HEK293 (cell line): ENCODE results near the gene SYNGAP1.

Source experiments
- CTCF ChIA-PET: fragments of 350-600 bp; formaldehyde crosslinking; extraction: SDS; loops from one replicate; lab custom pipeline; 2021; ENCODE audit warnings: antibody characterized with exemption; lab: Yijun Ruan, JAX
- POLR2A ChIA-PET: fragments of 300-600 bp; formaldehyde crosslinking; extraction: SDS; loops from one replicate; lab custom pipeline; 2020; ENCODE audit warnings: antibody characterized with exemption, inconsistent platforms; lab: Yijun Ruan, JAX
- H3K27ac ChIP-seq: fragments of 200-500 bp; sonication (Bioruptor generic); 2 replicates; pipeline ENCODE4 v1.5.1; 2014; ENCODE audit warnings: low read depth, low read length, control low read depth, inconsistent platforms; ENCODE audit errors: extremely low read depth
- H3K36me3 ChIP-seq, 2 experiments: fragments of 200-500 bp in 1 of 2; sonication (Bioruptor generic) in 1 of 2; 1 replicate in 1 of 2; 2 replicates in 1 of 2; pipeline ENCODE4 v1.5.1; 2014 to 2017; ENCODE audit warnings: inconsistent platforms in 2 of 2, low read length in 2 of 2; ENCODE audit not compliant: control insufficient read depth in 2 of 2, insufficient read depth in 1 of 2
- H3K4me1 ChIP-seq: fragments of 200-500 bp; sonication (Bioruptor generic); 2 replicates; pipeline ENCODE4 v1.5.1; 2014; ENCODE audit warnings: mild to moderate bottlenecking, low read length, inconsistent platforms; ENCODE audit not compliant: control insufficient read depth, insufficient read depth
- H3K4me3 ChIP-seq: 2 replicates; pipeline ENCODE4 v1.5.1; 2011; ENCODE audit warnings: low read depth, mild to moderate bottlenecking, control low read depth, low read length, moderate library complexity
- H3K9me3 ChIP-seq: fragments of 200-500 bp; sonication (Bioruptor generic); 2 replicates; pipeline ENCODE4 v1.5.1; 2014; ENCODE audit warnings: low read depth, low read length, inconsistent platforms; ENCODE audit not compliant: control insufficient read depth, insufficient read depth
- EGR2 ChIP-seq: fragments of 450-650 bp; formaldehyde crosslinking; IDR thresholded peaks from 2 replicates; pipeline ENCODE4 v1.5.1; 2016; ENCODE audit warnings: low read depth, missing biosample characterization, missing genetic modification characterization
- HOXC10 ChIP-seq: sonication (generic); formaldehyde crosslinking; IDR thresholded peaks from 2 replicates; pipeline ENCODE4 v1.8.1; 2023; ENCODE audit warnings: mild to moderate bottlenecking, missing genetic modification reagents
- KLF1 ChIP-seq: fragments of 450-650 bp; formaldehyde crosslinking; IDR thresholded peaks from 2 replicates; pipeline ENCODE4 v1.5.1; 2016; ENCODE audit warnings: missing biosample characterization, missing genetic modification characterization
- KLF7 ChIP-seq: fragments of 450-650 bp; formaldehyde crosslinking; IDR thresholded peaks from 2 replicates; pipeline ENCODE4 v1.5.1; 2016; ENCODE audit warnings: missing biosample characterization, missing genetic modification characterization, borderline replicate concordance
- PATZ1 ChIP-seq: fragments of 450-650 bp; formaldehyde crosslinking; IDR thresholded peaks from 2 replicates; pipeline ENCODE4 v1.5.1; 2016; ENCODE audit warnings: missing biosample characterization, missing genetic modification characterization
- PRDM10 ChIP-seq: fragments of 450-650 bp; formaldehyde crosslinking; IDR thresholded peaks from 2 replicates; pipeline ENCODE4 v1.5.1; 2016; ENCODE audit warnings: missing biosample characterization, missing genetic modification characterization
- SP3 ChIP-seq: fragments of 450-650 bp; formaldehyde crosslinking; IDR thresholded peaks from 2 replicates; pipeline ENCODE4 v1.5.1; 2016; ENCODE audit warnings: missing biosample characterization, missing genetic modification characterization
- ZBTB26 ChIP-seq: fragments of 450-650 bp; formaldehyde crosslinking; optimal IDR thresholded peaks from 2 replicates; pipeline ENCODE3; 2016; ENCODE audit warnings: missing biosample characterization, mild to moderate bottlenecking, missing genetic modification characterization
- ZBTB48 ChIP-seq: fragments of 450-650 bp; formaldehyde crosslinking; IDR thresholded peaks from 2 replicates; pipeline ENCODE4 v1.5.1; 2016; ENCODE audit warnings: missing biosample characterization, missing genetic modification characterization
- ZIC2 ChIP-seq: fragments of 450-650 bp; formaldehyde crosslinking; IDR thresholded peaks from 2 replicates; pipeline ENCODE4 v1.5.1; 2016; ENCODE audit warnings: missing biosample characterization, missing genetic modification characterization
- ZNF175 ChIP-seq: fragments of 450-650 bp; formaldehyde crosslinking; IDR thresholded peaks from 2 replicates; pipeline ENCODE4 v1.5.1; 2016; ENCODE audit warnings: missing biosample characterization, missing genetic modification characterization
- ZNF26 ChIP-seq: fragments of 450-650 bp; formaldehyde crosslinking; IDR thresholded peaks from 2 replicates; pipeline ENCODE4 v1.5.1; 2016; ENCODE audit warnings: missing biosample characterization, missing genetic modification characterization
- ZNF366 ChIP-seq: fragments of 450-650 bp; formaldehyde crosslinking; conservative IDR thresholded peaks from 2 replicates; pipeline ENCODE4 v1.5.1; 2016; ENCODE audit warnings: missing biosample characterization, missing genetic modification characterization
- ZNF398 ChIP-seq: fragments of 450-650 bp; formaldehyde crosslinking; IDR thresholded peaks from 2 replicates; pipeline ENCODE4 v1.5.1; 2017; ENCODE audit warnings: missing biosample characterization, missing genetic modification characterization
- ZNF558 ChIP-seq: fragments of 450-650 bp; formaldehyde crosslinking; IDR thresholded peaks from 2 replicates; pipeline ENCODE4 v1.5.1; 2016; ENCODE audit warnings: missing biosample characterization, missing genetic modification characterization
- ZNF561 ChIP-seq: fragments of 450-650 bp; IDR thresholded peaks from 2 replicates; pipeline ENCODE4 v1.5.1; 2018; ENCODE audit warnings: missing biosample characterization, missing genetic modification characterization, borderline replicate concordance
- ZNF621 ChIP-seq: fragments of 450-650 bp; formaldehyde crosslinking; IDR thresholded peaks from 2 replicates; pipeline ENCODE4 v1.5.1; 2017; ENCODE audit warnings: missing biosample characterization, missing genetic modification characterization
- ZNF639 ChIP-seq: fragments of 450-650 bp; formaldehyde crosslinking; IDR thresholded peaks from 2 replicates; pipeline ENCODE4 v1.5.1; 2016; ENCODE audit warnings: missing biosample characterization, missing genetic modification characterization
- ZSCAN4 ChIP-seq: fragments of 450-650 bp; formaldehyde crosslinking; IDR thresholded peaks from 2 replicates; pipeline ENCODE4 v1.5.1; 2017; ENCODE audit warnings: missing biosample characterization, missing genetic modification characterization

The SYNGAP1 gene

GRCh38 chr6:33430991-33431879 is 11.4 kb downstream of the SYNGAP1 start (continued):
- TF ChIP-seq SP3 (tag by site-specific recombination) = 0 out of 2 replicates have a peak, but pooled peaks have one; percentile 49
- peak; percentile 82 for TF ChIP-seq ZNF398 (tag by site-specific recombination)
- TF ChIP-seq, all 188 proteins: peak for 20

GRCh38 chr6:33431880-33432541 is 12.1 kb downstream of the SYNGAP1 start:
- Histone ChIP-seq H3K4me1 (peaks cover 10% of the 10 kb centered on the region), H3K9me3 (no peaks in the 10 kb centered on the region), H3K36me3 (peaks cover 5 to 19% of the 10 kb centered on the region in 2 experiments; a peak in 2 of 3 replicates), H3K4me3 (no peak overlapping the region), H3K27ac (no peak overlapping the region)
- CTCF ChIA-PET = interaction anchor here (0.6 to 2.7 kb wide), 4 partner anchors 13 to 160 kb away, joined by 3 to 13 read pairs (median 4); partner anchors contain the start of genes CUTA, RPS18, SYNGAP1 and VPS52
- POLR2A ChIA-PET = interaction anchor here (0.6 to 1.7 kb wide), 3 partner anchors 10 to 22 kb away, joined by 4 to 20 read pairs (median 5); partner anchors contain the start of gene ZBTB9
- no peak for TF ChIP-seq ZBTB26 (tag by site-specific recombination)
- TF ChIP-seq KLF7 (tag by site-specific recombination) = no peak
- TF ChIP-seq ZNF639 (tag by site-specific recombination) = no peak
- no peak for TF ChIP-seq ZNF366
- no peak for TF ChIP-seq ZBTB48 (tag by site-specific recombination)
- no peak for TF ChIP-seq HOXC10 (CRISPR knock-in tag)
- peak; percentile 19; the same call in 1 of the 2 replicates for TF ChIP-seq ZIC2
- no peak for TF ChIP-seq ZNF621 (tag by site-specific recombination)
- no peak for TF ChIP-seq ZNF561 (tag by site-specific recombination)
- TF ChIP-seq ZSCAN4 = peak; percentile 41; the same call in 1 of the 2 replicates
- no peak for TF ChIP-seq ZNF558 (tag by site-specific recombination)
- TF ChIP-seq ZNF175 (tag by site-specific recombination) = no peak
- no peak for TF ChIP-seq PATZ1 (tag by site-specific recombination)
- no peak for TF ChIP-seq KLF1 (tag by site-specific recombination)
- peak; percentile 34; the same call in 1 of the 2 replicates for TF ChIP-seq PRDM10 (tag by site-specific recombination)
- peak; percentile 51; the same call in 1 of the 2 replicates for TF ChIP-seq EGR2 (tag by site-specific recombination)
- TF ChIP-seq ZNF26 (tag by site-specific recombination) = no peak
